ENCODE results near the gene DLGAP4.

The DLGAP4 gene

GRCh38 chr20:36404435-36404978, 98.4 kb downstream of the DLGAP4 start:
- Mint-ChIP-seq H3K4me1 (peaks cover 5% of the 10 kb centered on the region), H3K36me3 (ENCODE audit: low read depth) (no peaks in the 10 kb centered on the region), H3K27me3 (ENCODE audit: low read depth, poor library complexity) (peaks cover 20% of the 10 kb centered on the region), H3K4me3 (no peak overlapping the region), H3K27ac (no peak overlapping the region), H3K9me3 (peaks cover 5% of the 10 kb centered on the region)
- no peak for DNase-seq
- TF ChIP-seq CTCF (IDR thresholded peaks at IDR 0.05), result no peak

- no peaks in the 10 kb centered on the region for H3K36me3 Mint-ChIP-seq (ENCODE audit: low read depth)
Observed at GRCh38 chr20:36405255-36405654, 99.1 kb downstream of the DLGAP4 start.

GRCh38 chr20:36407199-36407733, 101.1 kb downstream of the DLGAP4 start:
- TF ChIP-seq CTCF (IDR thresholded peaks at IDR 0.05), result no peak
- H3K9me3 Mint-ChIP-seq, result peaks cover 5% of the 10 kb centered on the region
- H3K27me3 Mint-ChIP-seq (ENCODE audit: low read depth, poor library complexity), result peaks cover 16% of the 10 kb centered on the region
- H3K4me1 Mint-ChIP-seq, result peaks cover 5% of the 10 kb centered on the region
- no peak overlapping the region for H3K4me3 Mint-ChIP-seq
- no peak overlapping the region for H3K27ac Mint-ChIP-seq
- no peak for DNase-seq
- H3K36me3 Mint-ChIP-seq (ENCODE audit: low read depth), result no peaks in the 10 kb centered on the region

More at GRCh38 chr20:36405255-36405654, 99.1 kb downstream of the DLGAP4 start:
- H3K4me1 Mint-ChIP-seq, result peaks cover 5% of the 10 kb centered on the region
- peaks cover 19% of the 10 kb centered on the region for H3K27me3 Mint-ChIP-seq (ENCODE audit: low read depth, poor library complexity)
- H3K27ac Mint-ChIP-seq, result no peak overlapping the region
- peaks cover 5% of the 10 kb centered on the region for H3K9me3 Mint-ChIP-seq
- H3K4me3 Mint-ChIP-seq, result no peak overlapping the region
- DNase-seq, result no peak
- TF ChIP-seq CTCF (IDR thresholded peaks at IDR 0.05), result no peak

DNA sequence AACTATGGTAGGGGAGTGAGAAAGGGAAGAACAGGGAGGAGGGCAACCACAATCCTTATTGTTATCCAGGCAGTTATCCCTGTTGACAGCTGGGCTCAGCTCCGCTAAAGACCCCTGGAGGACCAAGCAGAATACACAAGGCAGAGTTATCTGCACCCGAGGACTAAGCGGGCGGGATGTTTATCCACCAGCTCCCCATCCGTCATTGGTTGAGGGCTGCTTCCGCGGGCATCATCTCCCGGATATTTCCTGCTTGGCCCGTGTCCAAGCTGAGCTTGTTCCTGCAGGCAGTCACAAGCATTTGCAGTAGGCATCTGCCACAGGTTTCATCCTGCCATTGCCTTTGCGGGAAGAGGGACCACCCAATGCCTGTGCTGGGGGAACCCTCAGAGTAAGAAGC, 102.1 kb downstream of the DLGAP4 start:
- Mint-ChIP-seq H3K4me1 (peaks cover 5% of the 10 kb centered on the region), H3K36me3 (ENCODE audit: low read depth) (no peaks in the 10 kb centered on the region), H3K9me3 (peaks cover 1% of the 10 kb centered on the region), H3K27me3 (ENCODE audit: low read depth, poor library complexity) (peaks cover 16% of the 10 kb centered on the region), H3K4me3 (no peak overlapping the region), H3K27ac (no peak overlapping the region)
- no peak for DNase-seq
- no peak for TF ChIP-seq CTCF (IDR thresholded peaks at IDR 0.05)

GRCh38 chr20:36411861-36412454, 105.8 kb downstream of the DLGAP4 start:
- Mint-ChIP-seq H3K4me1 (no peaks in the 10 kb centered on the region), H3K27me3 (ENCODE audit: low read depth, poor library complexity) (peaks cover 21% of the 10 kb centered on the region), H3K4me3 (no peak overlapping the region), H3K36me3 (ENCODE audit: low read depth) (no peaks in the 10 kb centered on the region), H3K27ac (no peak overlapping the region), H3K9me3 (no peaks in the 10 kb centered on the region)
- no peak for DNase-seq
- TF ChIP-seq CTCF (IDR thresholded peaks at IDR 0.05), result no peak
